Cardiac fibroblast (primary cell): ENCODE data around the gene KCNQ1.

Source experiments
- DNase-seq, 2 donors: peaks; one replicate each; pipeline versions ENCODE4 v3.0.0 to v3.0.0-alpha.2; 2010; ENCODE audit warnings: low read depth in 2 of 2
- H3K4me3 ChIP-seq, 2 donors: replicated peaks in 1 of 2; 1 replicate in 1 of 2; 2 replicates in 1 of 2; pipeline ENCODE4 v1.5.1; 2011; ENCODE audit warnings: low read depth in 2 of 2, low read length in 2 of 2, mild to moderate bottlenecking in 2 of 2, moderate library complexity in 1 of 2
- TF ChIP-seq, protein P1 (sequence below): IDR thresholded peaks from one replicate; pipeline ENCODE4 v1.5.1; 2011; ENCODE audit warnings: low read depth, mild to moderate bottlenecking, low read length, inconsistent platforms

KCNQ1 gene

DNA sequence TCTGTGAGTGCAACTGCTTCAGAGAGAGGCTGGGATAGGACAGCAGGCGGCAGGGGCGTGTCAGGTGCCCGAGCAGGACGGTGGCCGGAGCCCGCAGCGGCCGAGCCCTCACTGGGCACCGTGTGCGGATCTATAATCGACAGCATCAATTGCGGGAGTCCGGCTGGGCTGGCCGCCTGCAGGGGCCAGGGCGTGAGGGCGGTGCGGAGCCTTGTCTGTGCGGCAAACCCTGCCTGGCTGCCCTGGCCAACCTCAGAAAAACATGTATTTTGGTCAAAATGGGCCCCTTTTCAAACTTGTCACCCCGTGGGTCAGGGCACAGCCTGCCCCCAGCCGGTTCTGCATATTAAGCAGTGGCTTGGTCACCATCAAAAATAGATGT lies 346.3 kb downstream of the KCNQ1 start:
- no peak overlapping the region for H3K4me3 ChIP-seq
- DNase-seq = no peak
- TF ChIP-seq, protein P1, sequence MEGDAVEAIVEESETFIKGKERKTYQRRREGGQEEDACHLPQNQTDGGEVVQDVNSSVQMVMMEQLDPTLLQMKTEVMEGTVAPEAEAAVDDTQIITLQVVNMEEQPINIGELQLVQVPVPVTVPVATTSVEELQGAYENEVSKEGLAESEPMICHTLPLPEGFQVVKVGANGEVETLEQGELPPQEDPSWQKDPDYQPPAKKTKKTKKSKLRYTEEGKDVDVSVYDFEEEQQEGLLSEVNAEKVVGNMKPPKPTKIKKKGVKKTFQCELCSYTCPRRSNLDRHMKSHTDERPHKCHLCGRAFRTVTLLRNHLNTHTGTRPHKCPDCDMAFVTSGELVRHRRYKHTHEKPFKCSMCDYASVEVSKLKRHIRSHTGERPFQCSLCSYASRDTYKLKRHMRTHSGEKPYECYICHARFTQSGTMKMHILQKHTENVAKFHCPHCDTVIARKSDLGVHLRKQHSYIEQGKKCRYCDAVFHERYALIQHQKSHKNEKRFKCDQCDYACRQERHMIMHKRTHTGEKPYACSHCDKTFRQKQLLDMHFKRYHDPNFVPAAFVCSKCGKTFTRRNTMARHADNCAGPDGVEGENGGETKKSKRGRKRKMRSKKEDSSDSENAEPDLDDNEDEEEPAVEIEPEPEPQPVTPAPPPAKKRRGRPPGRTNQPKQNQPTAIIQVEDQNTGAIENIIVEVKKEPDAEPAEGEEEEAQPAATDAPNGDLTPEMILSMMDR = no peak

DNA sequence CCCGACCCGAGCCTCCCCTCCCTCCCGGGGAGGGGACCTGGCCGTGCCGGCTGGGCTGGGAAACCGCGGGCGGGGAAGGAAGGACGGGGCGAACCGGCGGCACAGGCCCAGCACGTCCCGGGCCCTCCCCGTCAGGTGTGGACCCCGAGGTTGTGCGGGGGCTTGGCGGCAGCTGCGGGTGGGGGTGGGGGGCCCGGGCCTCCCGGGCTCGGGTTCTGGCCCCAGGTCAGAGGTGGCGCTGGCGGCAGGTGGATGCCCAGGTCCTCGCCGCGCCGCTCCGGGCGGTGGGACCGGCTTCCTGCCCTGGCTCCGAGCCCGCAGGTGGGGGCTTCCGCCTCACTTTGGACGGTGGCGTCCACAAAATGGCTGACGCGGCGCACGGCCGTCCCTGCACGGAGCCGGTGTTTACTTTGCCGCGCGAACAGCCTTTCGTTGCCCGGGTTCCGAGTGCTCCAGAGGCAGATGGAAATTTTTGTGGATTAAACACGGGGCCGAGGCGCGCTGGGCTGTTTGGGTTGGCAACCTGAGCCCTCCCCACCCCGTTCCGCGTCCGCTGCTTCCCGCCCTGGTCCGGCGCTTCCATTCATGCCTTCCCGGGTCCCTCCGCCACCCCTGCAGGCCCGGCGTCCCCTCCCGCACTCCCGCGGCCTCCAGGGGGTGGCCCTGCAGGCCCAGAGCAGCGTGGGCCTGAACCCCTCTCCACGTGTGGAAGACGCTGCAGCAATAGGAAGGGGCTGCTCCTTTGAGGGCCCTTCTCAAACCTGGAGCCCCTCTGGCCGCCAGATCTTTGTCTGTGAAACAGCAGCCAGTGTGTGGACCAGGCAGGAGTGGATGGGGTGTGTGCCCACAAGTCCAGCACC lies 346.9 kb downstream of the KCNQ1 start:
- TF ChIP-seq, protein P1 = no peak
- DNase-seq = no peak
- peak overlapping the region in 1 of 2 donors; percentile 26 for H3K4me3 ChIP-seq

DNA sequence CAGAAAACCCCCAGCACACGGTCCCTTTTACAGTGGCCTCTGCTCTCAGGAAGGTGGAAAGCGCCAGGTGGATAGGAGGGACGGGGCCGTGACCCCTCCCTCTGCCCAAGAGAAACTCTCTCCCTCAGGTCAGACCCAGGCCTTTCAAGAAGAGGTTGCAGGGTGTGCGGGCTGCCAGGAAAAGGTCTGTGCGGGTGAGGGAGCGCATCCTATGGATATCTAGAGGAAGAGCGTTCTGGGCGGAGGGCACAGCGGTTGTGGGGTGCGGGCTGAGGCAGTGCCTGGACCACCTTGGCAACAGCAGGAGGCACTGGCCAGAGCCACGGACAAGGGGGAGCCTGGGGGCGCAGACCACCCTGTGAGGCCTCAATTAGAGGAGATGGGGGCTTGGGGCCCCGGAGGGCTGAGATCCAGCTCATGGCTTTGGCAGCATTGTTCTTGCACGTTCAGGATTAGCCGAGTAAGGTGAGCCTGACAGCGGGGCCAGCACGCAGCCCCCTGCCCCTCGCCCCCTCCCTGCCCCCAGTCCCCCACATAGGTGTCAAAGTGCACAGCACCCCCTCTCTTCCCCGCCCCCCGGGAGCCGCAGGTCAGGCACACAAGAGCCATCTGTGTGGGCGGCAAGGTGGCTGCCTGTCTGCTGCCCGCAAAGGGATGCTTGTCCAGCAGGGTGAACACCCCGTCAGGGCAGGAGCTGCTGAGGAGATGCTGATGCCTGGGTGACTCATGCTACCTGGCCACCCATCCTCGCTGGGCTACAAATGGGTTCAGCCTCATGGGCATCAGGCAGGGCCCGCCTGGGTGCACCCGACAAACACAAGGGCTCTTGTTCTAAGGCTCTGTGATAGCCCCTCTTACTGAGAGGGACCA lies 347.8 kb downstream of the KCNQ1 start:
- H3K4me3 ChIP-seq = no peak overlapping the region
- DNase-seq = no peak

DNA sequence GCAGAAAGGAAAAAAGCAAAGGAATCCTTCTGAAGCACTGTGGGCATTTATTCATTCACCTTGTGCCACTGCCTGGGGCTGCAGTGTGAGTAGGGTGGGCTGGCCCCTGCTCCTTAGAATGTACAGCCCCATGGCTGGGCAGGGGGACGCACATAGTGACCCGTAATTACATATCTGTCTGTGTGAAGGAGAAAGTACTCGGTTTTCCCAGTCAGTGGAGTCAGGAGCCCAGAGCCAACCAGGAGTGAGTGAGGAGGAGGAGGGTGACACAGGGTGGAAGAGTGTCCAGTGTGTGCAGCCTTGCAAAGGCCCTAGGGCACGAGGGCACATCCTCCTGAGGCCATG lies 348.9 kb downstream of the KCNQ1 start:
- TF ChIP-seq, protein P1 = no peak
- DNase-seq = no peak
- H3K4me3 ChIP-seq = no peak overlapping the region

More for the DNA sequence above, 347.8 kb downstream of the KCNQ1 start:
- TF ChIP-seq, protein P1 = no peak

DNA sequence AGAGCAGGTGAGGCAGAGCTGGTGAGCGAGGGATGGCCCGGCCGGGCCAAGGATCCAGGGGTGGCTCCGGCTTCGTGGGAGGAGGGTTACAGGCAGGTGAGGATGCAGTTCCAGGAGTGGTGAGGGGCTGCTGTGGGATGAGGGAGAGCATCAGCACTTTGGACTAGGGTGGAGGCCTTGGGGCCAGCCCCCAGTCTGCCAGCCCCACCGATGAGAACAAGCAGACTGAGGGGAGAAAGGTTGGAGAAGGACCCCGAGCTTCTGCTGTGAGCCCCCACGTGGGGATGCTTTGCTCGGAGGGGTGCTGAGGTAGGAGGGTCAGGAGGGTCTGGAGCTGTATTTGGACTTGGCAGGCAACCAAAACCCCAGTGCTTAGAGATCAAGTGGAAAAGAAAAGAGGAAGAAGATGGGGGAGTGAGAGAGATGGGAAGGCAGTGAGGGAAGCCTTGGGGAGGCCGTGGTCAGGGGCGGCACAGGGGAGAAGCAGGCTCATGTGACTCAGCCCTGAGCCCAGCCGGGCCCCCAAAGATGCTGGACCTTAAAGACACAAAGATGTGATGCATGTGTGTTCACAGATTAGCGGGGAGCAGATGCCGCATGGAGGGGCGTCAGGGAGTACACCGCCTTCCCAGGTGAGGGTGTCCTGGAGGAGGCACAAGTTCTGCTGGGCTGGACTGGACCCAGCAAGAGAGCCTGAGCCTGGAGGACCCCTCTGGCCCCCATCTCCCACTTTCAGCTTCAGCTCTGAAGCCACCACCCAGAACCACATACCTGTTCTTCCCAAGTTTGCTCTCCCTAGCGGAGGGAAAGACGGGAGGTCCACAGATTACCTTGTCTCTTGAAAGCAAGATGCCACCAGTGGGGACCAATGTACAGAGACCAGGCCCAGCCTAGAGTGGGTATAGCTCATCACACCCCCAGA lies 349.5 kb downstream of the KCNQ1 start:
- no peak for DNase-seq
- TF ChIP-seq, protein P1 = no peak
- no peak overlapping the region for H3K4me3 ChIP-seq

DNA sequence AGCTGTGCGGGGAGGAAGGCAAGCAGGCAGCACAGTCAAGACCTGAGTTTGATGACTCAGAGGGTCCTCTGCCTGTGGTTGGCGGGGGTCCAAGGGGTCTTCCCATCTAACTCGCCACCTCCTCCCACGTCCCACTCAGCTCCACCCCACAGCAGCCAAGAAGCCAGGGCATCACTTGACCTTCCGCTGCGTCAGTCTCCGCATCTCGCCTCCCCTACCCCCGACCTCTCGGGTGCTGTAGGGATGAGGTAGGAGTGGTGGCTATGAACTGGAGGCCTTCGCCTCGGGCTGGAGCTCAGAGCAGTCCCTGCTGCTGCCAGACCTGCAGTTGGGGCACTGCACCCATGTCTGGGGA lies 350.1 kb downstream of the KCNQ1 start:
- H3K4me3 ChIP-seq = no peak overlapping the region
- TF ChIP-seq, protein P1 = no peak
- DNase-seq = no peak
